Retina (tissue), 1 donor: Measurements from ENCODE around the gene GET4.

ENCODE experiments used
- DNase-seq: peaks from one replicate; pipeline ENCODE4 v3.0.0-alpha.2; 2016

GET4 gene

DNA sequence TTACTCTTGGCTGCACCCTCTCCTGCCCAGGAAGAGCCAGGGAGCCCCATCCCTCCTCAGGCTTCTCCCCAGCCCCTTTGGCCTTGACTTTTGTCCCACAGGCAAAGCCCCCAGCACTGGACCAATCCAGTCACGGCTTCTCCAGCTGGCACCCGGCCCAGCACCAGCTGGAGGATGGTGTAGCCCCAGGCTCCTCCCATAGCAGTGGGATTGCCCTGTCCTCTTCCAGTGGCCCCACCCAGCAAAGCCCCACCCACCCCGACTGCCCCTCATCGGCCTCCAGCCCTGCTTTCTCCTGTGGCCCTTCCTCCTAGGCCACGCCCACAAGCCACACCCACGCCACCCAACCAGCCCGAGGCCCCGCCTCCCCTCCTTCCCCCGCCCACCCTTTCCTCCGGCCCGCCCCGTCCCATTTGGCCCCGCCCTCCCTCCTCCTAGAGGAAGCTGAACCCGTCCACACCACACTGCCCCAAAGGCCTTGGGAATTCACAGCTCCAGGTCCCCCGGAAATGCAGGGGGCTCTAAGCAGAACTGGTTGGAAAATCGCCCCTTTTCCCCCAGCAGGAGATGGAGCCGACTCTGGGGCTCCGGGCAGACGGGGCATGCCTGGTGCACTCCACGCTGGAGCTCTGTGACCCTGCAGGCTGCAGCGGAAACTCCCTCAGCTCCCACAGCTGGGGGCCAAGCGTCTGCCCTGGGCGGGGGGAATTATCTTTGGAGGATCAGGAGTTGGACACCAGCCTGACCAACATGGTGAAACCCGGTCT is 25.2 kb downstream of the GET4 start:
- DNase-seq: no peak

DNA sequence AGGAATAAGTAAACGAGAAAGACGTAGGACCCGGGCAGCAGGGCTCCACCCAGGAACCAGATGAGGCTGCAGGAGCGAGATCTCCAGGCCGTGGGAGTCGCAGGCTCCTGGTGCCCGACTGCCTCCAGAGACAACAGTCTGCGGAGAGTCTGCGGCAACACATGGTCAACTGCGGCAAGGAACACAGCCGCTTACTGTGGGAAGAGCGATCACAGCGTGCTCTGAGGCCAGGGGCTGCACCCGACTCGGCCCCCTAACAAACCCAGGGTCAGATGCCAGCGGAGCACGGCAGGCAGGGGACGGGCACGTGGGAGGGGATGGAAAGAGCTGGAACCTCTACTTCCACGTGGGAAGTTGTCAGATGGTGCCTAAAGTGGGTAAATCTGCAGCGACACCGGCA is 26.6 kb downstream of the GET4 start:
- DNase-seq: no peak

GRCh38 chr7:903921-904755 is 27.8 kb downstream of the GET4 start:
- DNase-seq: no peak

- no peak for DNase-seq
Observed at GRCh38 chr7:904847-905246, 28.5 kb downstream of the GET4 start.

- DNase-seq: no peak
Observed at GRCh38 chr7:906776-907157, 30.4 kb downstream of the GET4 start.

DNA sequence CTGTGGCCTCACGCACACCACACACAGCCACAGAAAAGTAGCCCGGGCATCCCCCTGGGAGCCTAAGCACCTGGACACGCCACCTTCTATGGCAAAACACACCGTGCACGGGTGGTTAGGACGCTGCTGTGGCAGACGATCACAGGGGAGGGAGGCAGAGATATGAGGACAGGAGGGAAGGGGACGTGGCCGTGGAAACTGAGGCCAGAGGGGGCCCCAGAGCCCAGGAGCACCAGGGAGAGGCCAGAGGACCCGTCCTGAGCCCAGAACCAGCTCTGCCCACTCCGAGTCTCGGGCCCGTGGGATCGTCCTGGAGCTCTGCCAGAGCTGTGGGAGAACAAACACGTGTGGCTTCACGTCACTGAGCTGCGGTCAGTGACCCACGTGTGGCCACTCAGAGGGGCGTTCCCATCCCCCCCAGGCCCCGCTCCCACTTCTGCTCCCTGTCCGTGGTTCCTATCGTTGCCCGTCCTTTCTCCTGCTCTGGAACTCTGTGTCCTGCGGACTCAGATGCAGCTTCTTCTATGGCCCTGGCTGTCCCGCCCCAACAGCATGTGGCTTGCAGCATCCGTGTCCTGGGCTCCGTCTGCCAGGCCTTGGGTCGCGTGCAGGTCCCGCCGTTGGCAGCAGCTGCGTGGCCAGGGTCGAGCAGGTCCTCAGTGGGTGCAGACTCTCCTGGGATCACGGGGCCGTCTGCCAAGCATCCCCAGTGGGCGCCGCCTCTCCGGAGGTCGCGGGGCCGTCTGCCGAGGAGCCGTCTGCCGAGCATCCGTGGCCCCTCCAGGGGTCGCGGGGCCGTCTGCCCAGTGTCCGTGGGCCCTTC is 31.0 kb downstream of the GET4 start:
- no peak for DNase-seq

- no peak for DNase-seq
Observed at GRCh38 chr7:908159-908581, 31.8 kb downstream of the GET4 start.

DNA sequence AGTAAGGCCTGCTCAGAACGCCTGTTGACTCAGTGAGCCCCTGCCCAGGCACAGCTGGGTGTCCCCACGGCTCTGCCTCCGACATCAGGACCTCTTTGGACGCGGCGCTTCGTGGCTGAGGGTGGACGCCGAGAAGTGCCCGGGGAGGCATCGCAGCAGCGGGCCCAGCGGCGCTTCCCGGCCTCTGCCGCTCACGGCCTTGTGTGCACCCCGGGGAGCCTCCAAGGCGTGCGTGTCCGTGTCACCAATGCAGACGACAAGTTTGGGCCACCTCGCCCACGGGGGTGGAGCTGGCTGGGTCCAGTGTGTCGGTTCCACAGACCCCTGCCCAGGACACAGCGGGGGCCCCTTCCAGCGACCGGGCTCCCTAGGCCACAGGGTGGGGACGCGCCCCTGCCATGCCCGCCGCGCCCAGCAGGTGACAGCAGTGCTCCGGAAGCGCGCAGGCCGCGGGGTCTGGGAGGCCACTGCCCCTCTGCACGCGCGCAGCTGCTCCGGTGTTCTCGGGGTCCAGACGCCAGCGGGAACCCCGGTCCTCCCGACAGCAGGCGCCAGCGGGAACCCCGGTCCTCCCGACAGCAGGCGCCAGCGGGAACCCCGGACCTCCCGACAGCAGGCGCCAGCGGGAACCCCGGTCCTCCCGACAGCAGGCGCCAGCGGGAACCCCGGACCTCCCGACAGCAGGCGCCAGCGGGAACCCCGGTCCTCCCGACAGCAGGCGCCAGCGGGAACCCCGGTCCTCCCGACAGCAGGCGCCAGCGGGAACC is 32.4 kb downstream of the GET4 start:
- peak; percentile 84 for DNase-seq

DNA sequence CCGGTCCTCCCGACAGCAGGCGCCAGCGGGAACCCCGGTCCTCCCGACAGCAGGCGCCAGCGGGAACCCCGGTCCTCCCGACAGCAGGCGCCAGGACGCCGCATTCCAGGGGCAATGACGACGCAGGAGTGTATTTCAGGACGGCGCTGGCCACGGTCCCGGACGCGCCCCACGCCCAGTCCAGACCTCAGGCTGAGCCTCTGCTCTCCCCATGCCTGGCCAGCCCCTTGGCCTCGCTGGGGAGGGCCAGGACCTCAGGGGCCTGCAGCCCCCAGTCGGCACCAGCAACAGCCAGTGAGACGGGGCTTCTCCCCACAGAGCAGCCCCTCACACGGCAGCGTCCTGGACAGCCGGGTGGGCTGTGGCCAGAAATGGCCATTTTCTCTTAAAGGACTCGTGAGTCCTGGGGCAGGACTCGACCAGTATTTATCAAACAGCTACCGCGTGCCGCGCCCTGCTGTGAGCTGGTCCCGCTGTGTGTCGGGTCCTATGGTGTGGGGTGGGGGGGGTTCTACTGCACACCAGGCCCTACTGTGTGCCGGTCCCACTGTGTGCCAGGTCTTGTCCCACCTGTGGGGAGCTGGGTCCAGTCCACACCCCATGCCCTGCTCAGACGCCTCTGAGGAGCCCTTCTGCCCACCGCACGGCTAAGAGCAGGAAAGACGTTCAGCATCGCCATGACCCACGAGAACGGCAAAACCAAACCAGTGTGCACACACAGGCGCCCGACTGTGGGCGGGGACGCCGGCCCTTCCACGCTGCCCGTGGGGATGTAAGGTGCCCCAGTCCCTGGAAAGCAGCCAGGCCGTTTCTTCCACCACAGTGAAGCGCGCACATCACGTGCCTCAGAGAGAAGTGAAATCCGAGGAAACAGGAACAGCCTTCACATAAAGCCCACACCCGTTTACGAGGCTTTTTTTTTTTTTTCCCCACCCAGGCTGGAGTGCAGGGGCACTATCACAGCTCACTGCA is 33.3 kb downstream of the GET4 start:
- DNase-seq: no peak

DNA sequence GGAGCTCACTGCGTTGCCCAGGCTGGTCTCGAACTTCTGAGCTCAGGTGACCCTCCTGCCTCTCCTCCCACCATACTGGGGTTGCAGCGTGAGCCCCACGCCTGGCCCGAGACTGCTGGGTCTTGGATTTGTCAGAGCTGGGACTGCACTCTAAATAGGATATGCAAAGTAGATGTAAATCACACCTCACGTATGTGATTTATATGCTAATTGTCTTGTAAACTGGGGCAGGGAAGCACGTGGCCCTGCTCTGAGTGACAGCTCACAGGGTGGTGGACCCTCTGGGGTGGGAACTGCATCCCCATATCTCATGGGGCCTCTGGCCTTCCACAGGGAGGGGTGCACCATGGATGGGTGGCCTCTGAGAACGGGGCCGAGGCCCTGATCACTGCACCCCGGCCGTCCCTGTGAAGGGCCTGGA is 34.1 kb downstream of the GET4 start:
- DNase-seq: no peak

GRCh38 chr7:910931-911431 is 34.6 kb downstream of the GET4 start:
- no peak for DNase-seq

GRCh38 chr7:911791-912480 is 35.6 kb downstream of the GET4 start:
- DNase-seq: no peak

- DNase-seq: no peak
Observed at GRCh38 chr7:913736-914520, 37.6 kb downstream of the GET4 start.

DNA sequence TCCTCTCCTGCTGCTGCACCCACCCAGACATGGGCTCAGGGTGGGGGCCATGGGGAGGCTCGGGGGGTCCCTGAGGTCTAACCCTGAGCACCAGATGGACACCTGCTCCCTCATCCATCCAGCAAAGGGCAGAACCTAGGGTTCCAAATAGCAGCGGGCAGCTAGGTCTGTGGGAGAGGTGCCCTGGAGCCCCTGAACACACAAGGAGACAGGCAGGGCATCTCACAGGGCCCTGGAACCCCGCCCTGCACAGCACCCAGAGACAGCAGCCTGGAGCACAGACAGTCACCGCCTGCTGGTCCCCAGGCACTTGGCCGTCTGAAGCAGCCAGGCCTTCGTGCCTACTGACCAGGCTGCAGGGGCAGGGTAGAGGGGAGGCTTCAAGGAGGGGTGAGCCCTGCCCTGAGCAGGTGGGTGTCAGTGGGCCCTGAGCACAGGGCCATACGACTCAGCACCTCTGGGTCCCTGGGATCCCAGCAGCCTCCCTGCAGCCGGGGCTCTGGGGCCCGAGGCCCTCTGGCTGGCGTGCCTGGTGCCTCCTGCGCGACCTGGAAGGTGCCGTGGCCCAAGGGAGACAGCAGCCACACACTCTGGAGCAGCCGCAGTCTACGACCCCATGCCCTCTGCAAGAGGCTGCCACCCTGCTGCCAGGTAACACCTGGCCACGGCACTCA is 38.3 kb downstream of the GET4 start:
- DNase-seq: no peak

- no peak for DNase-seq
Observed at GRCh38 chr7:915291-916218, 39.2 kb downstream of the GET4 start.

DNA sequence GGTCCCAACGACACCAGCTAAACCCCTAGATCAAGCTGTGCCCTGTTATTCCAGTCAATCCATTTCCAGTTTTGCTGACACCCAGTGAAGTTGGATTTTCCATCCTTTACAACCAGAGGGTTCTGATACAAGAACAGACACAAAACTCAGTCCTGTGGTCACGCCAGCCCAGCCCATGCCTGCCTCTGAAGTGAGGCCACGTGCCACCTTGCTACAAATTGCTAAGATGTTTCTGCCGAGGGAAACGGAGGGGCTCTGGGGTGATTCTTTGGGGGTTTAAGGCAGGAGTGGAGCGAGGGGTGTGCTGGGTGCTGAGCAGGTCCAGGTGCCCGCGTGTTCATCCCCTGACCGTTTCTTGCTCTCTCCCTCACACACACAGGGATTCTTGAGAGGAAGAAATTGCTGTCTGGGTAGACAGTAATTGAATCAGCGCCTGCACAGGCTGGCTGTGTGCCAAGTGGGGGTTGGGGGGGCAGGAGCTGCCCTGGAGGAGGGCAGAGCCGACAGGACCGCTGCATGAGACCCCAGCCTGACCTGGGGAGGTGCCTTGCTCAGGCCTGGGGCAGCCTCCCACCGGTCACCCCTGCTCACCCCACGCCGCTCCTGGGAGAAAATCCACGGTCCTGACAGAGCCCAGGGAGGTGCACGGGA is 40.1 kb downstream of the GET4 start:
- DNase-seq: peak; percentile 59
